Epithelial cell of esophagus (primary cell): ENCODE results near the gene TRAPPC12.
"Not testable (repeated sequence)": the region's sequence is repeated elsewhere in the genome, so short reads cannot be mapped to it uniquely, and the experiment has no call there.

Source experiments
- DNase-seq: peaks from one replicate; pipeline ENCODE4 v3.0.0; 2010; ENCODE audit warnings: low read depth
- H3K4me3 ChIP-seq: 2 replicates; pipeline ENCODE4 v1.5.1; 2011; ENCODE audit warnings: mild to moderate bottlenecking, low read length, control low read depth
- CTCF ChIP-seq: IDR thresholded peaks from 2 replicates; pipeline ENCODE4 v1.5.1; 2011; ENCODE audit warnings: low read depth, mild to moderate bottlenecking, low read length, control low read depth, inconsistent platforms; ENCODE audit not compliant: insufficient read depth; ENCODE audit errors: missing control alignments

Gene TRAPPC12

DNA sequence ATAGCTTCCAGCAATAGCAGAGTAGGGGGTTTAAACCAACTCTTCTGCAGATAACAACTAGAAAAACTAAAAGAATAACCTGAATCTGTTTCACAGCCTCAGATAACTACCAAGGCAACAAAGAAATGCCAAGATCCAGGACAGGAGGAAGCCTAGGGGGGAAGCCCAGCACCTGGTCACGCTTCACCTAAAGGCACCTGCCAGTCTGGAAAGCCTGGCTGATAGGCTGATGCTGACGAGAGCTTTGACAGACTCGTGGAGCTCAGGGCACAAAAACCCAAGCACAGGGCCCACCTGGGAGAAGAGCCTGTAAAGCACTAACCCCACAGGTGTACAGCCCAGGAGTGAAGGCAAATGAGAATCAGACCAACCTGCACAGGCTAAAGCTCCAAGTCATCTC, 24.5 kb upstream of the TRAPPC12 start:
- no peak overlapping the region for H3K4me3 ChIP-seq
- DNase-seq = no peak
- no peak for TF ChIP-seq CTCF

DNA sequence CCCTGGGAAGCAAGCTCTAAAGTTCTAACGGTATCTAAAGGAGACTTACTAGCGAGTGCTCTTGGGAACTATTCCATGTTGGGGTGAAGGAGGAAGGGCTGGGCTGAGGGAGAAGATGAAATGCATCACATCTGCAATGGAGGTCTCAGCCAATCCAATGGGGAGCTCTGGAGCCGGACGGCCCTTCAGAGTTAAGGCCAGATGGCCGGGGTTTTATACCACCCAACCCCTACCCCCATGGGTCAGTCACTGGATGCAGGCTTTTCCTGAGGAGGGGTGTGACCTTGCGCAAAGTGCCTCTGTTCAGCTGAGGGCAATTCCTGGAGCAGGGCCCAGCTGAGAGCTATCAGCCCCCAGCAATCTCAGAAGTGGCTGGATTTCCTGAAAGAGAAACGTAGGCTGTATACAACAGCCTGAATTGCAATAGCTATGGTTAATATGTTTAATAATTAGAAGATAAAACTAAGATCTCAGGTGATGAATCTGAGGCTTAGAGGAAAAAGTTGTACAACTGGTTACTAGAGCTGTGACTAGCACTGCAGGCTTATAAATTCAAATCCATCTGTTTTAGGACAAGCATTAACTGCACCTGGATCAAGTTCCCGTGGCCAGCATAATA, 23.4 kb upstream of the TRAPPC12 start:
- no peak for DNase-seq
- no peak for TF ChIP-seq CTCF
- H3K4me3 ChIP-seq = no peak overlapping the region

DNA sequence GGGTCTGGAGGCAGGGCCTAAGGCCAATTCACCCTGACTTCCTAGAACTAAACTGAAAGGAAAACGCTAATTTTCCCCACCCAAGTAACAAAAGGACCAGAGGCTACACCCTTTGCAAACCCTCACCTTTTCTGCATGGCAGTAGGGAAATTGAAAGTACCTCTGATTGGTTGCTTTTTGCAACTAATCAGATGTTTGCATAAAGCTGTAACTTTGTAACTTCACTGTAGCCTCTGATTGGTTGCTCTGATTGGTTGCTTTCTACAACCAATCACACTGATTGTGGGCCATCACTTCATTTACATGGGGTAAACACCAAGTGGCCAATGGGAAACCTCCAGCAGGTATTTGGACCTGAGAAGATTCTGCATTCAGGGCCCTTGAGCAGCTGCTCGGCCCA, 22.7 kb upstream of the TRAPPC12 start:
- no peak for TF ChIP-seq CTCF
- no peak overlapping the region for H3K4me3 ChIP-seq
- no peak for DNase-seq

- H3K4me3 ChIP-seq, DNase-seq: not testable (repeated sequence)
Measured at GRCh38 chr2:3357446-3357845, 22.0 kb upstream of the TRAPPC12 start.

GRCh38 chr2:3357926-3358325, 21.6 kb upstream of the TRAPPC12 start:
- TF ChIP-seq CTCF = no peak
- H3K4me3 ChIP-seq = no peak overlapping the region
- DNase-seq = no peak

DNA sequence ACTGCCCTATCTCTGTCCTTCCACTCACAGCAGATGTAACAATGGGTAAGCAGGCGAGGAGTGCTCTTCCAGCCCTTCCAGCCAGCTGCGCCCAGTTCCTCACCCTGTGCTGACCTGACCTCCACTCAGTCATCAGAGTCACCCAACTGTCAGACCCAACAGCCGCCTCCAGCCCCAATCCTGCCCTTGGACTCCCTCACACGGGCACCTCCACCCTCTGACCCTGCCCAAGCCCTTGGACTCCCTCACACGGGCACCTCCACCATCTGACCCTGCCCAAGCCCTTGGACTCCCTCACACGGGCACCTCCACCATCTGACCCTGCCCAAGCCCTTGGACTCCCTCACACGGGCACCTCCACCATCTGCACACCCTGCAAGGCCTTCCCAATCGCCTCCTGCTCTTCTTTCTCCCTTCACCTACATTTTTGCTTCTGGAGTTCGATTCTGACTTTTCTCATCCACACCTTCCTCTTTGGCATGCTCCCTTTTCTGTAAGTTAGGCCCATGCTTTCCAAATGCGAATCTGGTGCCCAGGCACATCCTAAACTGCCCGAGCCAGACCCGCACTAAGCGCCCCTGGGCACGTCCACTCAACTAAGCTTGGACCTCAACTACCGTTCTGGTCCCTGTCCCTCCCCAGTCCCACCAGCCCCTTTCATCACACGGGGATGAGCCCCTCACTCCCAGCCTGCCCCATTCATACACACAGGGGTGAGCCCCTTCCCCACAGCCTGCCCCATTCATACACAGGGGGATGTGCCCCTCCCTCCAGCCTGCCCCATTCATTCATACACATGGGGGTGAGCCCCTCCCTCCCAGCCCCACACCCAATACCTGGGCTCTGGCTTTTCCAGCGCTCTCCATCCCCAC, 17.7 kb upstream of the TRAPPC12 start:
- TF ChIP-seq CTCF = no peak
- DNase-seq = no peak
- no peak overlapping the region for H3K4me3 ChIP-seq

DNA sequence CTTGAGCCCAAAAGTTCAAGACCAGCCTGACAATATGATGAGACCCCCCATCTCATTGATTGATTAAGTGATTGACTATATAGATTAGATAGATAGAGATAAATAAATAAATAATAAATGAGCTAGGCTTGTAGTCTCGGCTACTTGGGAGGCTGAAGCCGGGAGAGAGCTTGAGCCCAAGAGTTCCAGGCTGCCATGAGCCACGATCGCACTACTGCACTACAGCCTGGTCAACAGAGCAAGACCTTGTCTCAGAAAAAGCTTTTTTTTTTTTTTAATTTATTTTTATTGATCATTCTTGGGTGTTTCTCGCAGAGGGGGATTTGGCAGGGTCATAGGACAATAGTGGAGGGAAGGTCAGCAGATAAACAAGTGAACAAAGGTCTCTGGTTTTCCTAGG, 14.3 kb upstream of the TRAPPC12 start:
- TF ChIP-seq CTCF = no peak
- DNase-seq = no peak
- H3K4me3 ChIP-seq = no peak overlapping the region
